ENCODE data around the gene SLC25A3.
"Not testable (repeated sequence)": the region's sequence is repeated elsewhere in the genome, so short reads cannot be mapped to it uniquely, and the experiment has no call there.

The SLC25A3 gene

DNA sequence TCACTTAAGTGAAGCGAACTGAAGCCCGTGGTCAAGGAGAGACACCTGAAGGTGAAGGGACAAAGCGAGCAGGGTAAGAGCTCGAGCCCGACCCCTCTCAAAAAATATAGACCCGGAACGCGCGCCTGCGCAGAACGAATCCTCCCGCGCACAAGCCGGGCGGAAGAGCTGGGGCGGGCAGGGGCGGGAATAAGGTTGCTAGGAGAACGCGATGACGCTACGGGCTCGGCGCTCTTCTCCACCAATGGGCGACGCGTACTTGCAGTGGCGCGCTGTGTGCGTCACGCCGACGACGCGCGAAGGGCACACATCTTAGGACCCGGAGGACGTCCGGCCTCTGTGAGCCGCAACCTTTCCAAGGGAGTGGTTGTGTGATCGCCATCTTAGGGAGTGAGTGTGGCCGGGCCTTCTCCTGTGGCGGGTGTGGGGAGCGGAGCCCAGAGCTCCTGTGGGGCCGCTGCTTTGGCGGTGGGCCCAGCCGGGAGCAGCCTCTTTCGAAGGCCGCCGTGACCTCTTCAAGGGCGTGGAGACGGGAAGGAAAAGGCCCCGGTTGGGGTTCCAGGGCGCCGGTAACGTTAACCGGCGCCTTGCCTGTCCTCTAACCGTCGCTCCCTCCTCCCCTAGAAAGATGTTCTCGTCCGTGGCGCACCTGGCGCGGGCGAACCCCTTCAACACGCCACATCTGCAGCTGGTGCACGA, at the start of gene SLC25A3:
TSS of gene SLC25A3 (plus strand) at position 336 of the 699 bp plus-strand sequence. CDS start at position 629, 293 bp downstream.
- H3K9ac ChIP-seq (ENCODE audit: low read length), result peak within 1 kb of the TSS; percentile 96
- no peaks in the 10 kb centered on the region for H3K27me3 ChIP-seq (ENCODE audit: control insufficient read depth, insufficient read depth, low read length)
- H3K27ac ChIP-seq (ENCODE audit: low read depth, low read length), result peak within 1 kb of the TSS; percentile 92
- H3K4me3 ChIP-seq (ENCODE audit: low read depth, low read length), result peak within 1 kb of the TSS; percentile 96
- no peaks in the 10 kb centered on the region for H3K9me3 ChIP-seq (ENCODE audit: control insufficient read depth, insufficient read depth, low read depth, low read length)
- peaks cover 43% of the 10 kb centered on the region for H3K36me3 ChIP-seq (ENCODE audit: control insufficient read depth, insufficient read depth, low read length)
- H3K4me1 ChIP-seq (ENCODE audit: control insufficient read depth, insufficient read depth, low read length), result peaks cover 13% of the 10 kb centered on the region

GRCh38 chr12:98543701-98544100, 49.8 kb upstream of the SLC25A3 start:
- Histone ChIP-seq H3K4me1 (ENCODE audit: control insufficient read depth, insufficient read depth, low read length) (no peaks in the 10 kb centered on the region), H3K27ac (ENCODE audit: low read depth, low read length) (no peak overlapping the region), H3K27me3 (ENCODE audit: control insufficient read depth, insufficient read depth, low read length) (no peaks in the 10 kb centered on the region), H3K36me3 (ENCODE audit: control insufficient read depth, insufficient read depth, low read length) (peaks cover 82% of the 10 kb centered on the region), H3K9ac (ENCODE audit: low read length) (no peak overlapping the region), H3K4me3 (ENCODE audit: low read depth, low read length) (no peak overlapping the region), H3K9me3 (ENCODE audit: control insufficient read depth, insufficient read depth, low read depth, low read length) (no peaks in the 10 kb centered on the region)

DNA sequence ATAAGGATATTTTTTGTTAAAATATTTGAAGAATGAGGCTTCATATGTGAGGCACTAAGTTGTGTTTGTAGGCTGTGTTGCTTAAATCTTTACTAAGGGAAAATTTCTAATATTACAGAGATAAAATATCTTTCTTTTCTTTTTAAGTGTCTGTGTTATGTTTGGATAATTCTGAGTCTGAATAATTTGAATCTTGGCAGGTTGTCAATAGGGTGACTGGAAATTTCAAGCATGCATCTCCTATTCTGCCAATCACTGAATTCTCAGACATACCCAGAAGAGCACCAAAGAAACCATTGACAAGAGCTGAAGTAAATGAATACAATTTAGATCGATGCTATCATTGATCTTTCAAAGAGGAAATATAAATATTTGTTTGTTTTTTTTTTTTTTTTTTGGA, 48.7 kb upstream of the SLC25A3 start:
- H3K9me3 ChIP-seq (ENCODE audit: control insufficient read depth, insufficient read depth, low read depth, low read length), result no peaks in the 10 kb centered on the region
- no peaks in the 10 kb centered on the region for H3K4me1 ChIP-seq (ENCODE audit: control insufficient read depth, insufficient read depth, low read length)
- no peak overlapping the region for H3K27ac ChIP-seq (ENCODE audit: low read depth, low read length)
- no peaks in the 10 kb centered on the region for H3K27me3 ChIP-seq (ENCODE audit: control insufficient read depth, insufficient read depth, low read length)
- peaks cover 86% of the 10 kb centered on the region for H3K36me3 ChIP-seq (ENCODE audit: control insufficient read depth, insufficient read depth, low read length)
- no peak overlapping the region for H3K4me3 ChIP-seq (ENCODE audit: low read depth, low read length)
- no peak overlapping the region for H3K9ac ChIP-seq (ENCODE audit: low read length)

- no peak overlapping the region for H3K4me3 ChIP-seq (ENCODE audit: low read depth, low read length)
- no peaks in the 10 kb centered on the region for H3K4me1 ChIP-seq (ENCODE audit: control insufficient read depth, insufficient read depth, low read length)
- no peak overlapping the region for H3K9ac ChIP-seq (ENCODE audit: low read length)
- peaks cover 63% of the 10 kb centered on the region for H3K36me3 ChIP-seq (ENCODE audit: control insufficient read depth, insufficient read depth, low read length)
- no peaks in the 10 kb centered on the region for H3K9me3 ChIP-seq (ENCODE audit: control insufficient read depth, insufficient read depth, low read depth, low read length)
- no peaks in the 10 kb centered on the region for H3K27me3 ChIP-seq (ENCODE audit: control insufficient read depth, insufficient read depth, low read length)
- H3K27ac ChIP-seq (ENCODE audit: low read depth, low read length), result no peak overlapping the region
Observed at GRCh38 chr12:98549371-98550110, 43.9 kb upstream of the SLC25A3 start.

GRCh38 chr12:98551787-98552186, 41.7 kb upstream of the SLC25A3 start:
- H3K4me3 ChIP-seq (ENCODE audit: low read depth, low read length), result no peak overlapping the region
- no peak overlapping the region for H3K9ac ChIP-seq (ENCODE audit: low read length)
- no peak overlapping the region for H3K27ac ChIP-seq (ENCODE audit: low read depth, low read length)
- no peaks in the 10 kb centered on the region for H3K4me1 ChIP-seq (ENCODE audit: control insufficient read depth, insufficient read depth, low read length)
- H3K36me3 ChIP-seq (ENCODE audit: control insufficient read depth, insufficient read depth, low read length), result peaks cover 43% of the 10 kb centered on the region
- H3K9me3 ChIP-seq (ENCODE audit: control insufficient read depth, insufficient read depth, low read depth, low read length), result no peaks in the 10 kb centered on the region
- H3K27me3 ChIP-seq (ENCODE audit: control insufficient read depth, insufficient read depth, low read length), result no peaks in the 10 kb centered on the region

GRCh38 chr12:98558097-98558496, 35.4 kb upstream of the SLC25A3 start:
- H3K27ac ChIP-seq (ENCODE audit: low read depth, low read length); H3K4me3 ChIP-seq (ENCODE audit: low read depth, low read length); H3K9ac ChIP-seq (ENCODE audit: low read length); H3K9me3 ChIP-seq (ENCODE audit: control insufficient read depth, insufficient read depth, low read depth, low read length); H3K4me1 ChIP-seq (ENCODE audit: control insufficient read depth, insufficient read depth, low read length); H3K27me3 ChIP-seq (ENCODE audit: control insufficient read depth, insufficient read depth, low read length); H3K36me3 ChIP-seq (ENCODE audit: control insufficient read depth, insufficient read depth, low read length): not testable (repeated sequence)

DNA sequence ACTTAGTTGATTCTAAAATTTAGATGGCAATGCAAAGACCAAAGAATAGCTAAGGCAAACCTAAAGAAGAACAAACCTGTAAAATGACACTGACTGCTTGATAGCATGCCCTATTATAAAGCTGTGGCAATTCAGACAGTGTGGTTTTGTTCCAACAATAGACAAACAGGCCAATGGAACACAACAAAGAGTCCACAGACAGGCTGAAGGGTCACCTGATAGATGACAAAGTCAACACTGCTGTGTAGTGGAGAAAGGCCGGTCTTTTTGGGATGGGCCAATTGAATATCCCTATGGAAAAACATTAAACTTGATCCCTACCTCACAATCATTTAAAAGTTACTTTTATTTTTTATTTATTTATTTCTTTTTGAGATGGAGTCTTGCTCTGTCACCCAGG, 33.8 kb upstream of the SLC25A3 start:
- Histone ChIP-seq H3K4me1 (ENCODE audit: control insufficient read depth, insufficient read depth, low read length) (no peaks in the 10 kb centered on the region), H3K27ac (ENCODE audit: low read depth, low read length) (no peak overlapping the region), H3K36me3 (ENCODE audit: control insufficient read depth, insufficient read depth, low read length) (no peaks in the 10 kb centered on the region), H3K9ac (ENCODE audit: low read length) (no peak overlapping the region), H3K4me3 (ENCODE audit: low read depth, low read length) (no peak overlapping the region), H3K27me3 (ENCODE audit: control insufficient read depth, insufficient read depth, low read length) (no peaks in the 10 kb centered on the region), H3K9me3 (ENCODE audit: control insufficient read depth, insufficient read depth, low read depth, low read length) (no peaks in the 10 kb centered on the region)

- H3K9me3 ChIP-seq (ENCODE audit: control insufficient read depth, insufficient read depth, low read depth, low read length), result no peaks in the 10 kb centered on the region
- no peaks in the 10 kb centered on the region for H3K36me3 ChIP-seq (ENCODE audit: control insufficient read depth, insufficient read depth, low read length)
- no peaks in the 10 kb centered on the region for H3K27me3 ChIP-seq (ENCODE audit: control insufficient read depth, insufficient read depth, low read length)
- H3K4me1 ChIP-seq (ENCODE audit: control insufficient read depth, insufficient read depth, low read length), result no peaks in the 10 kb centered on the region
- H3K27ac ChIP-seq (ENCODE audit: low read depth, low read length), result no peak overlapping the region
- H3K9ac ChIP-seq (ENCODE audit: low read length), result no peak overlapping the region
- H3K4me3 ChIP-seq (ENCODE audit: low read depth, low read length), result no peak overlapping the region
Observed at GRCh38 chr12:98561846-98562245, 31.6 kb upstream of the SLC25A3 start.

- Histone ChIP-seq H3K9me3 (ENCODE audit: control insufficient read depth, insufficient read depth, low read depth, low read length) (no peaks in the 10 kb centered on the region), H3K9ac (ENCODE audit: low read length) (no peak overlapping the region), H3K4me3 (ENCODE audit: low read depth, low read length) (no peak overlapping the region), H3K27me3 (ENCODE audit: control insufficient read depth, insufficient read depth, low read length) (no peaks in the 10 kb centered on the region), H3K36me3 (ENCODE audit: control insufficient read depth, insufficient read depth, low read length) (no peaks in the 10 kb centered on the region), H3K27ac (ENCODE audit: low read depth, low read length) (no peak overlapping the region), H3K4me1 (ENCODE audit: control insufficient read depth, insufficient read depth, low read length) (no peaks in the 10 kb centered on the region)
Observed at GRCh38 chr12:98572010-98572409, 21.5 kb upstream of the SLC25A3 start.

GRCh38 chr12:98574110-98574509, 19.4 kb upstream of the SLC25A3 start:
- H3K4me3 ChIP-seq (ENCODE audit: low read depth, low read length), result no peak overlapping the region
- H3K27ac ChIP-seq (ENCODE audit: low read depth, low read length), result no peak overlapping the region
- H3K9ac ChIP-seq (ENCODE audit: low read length), result no peak overlapping the region
- no peaks in the 10 kb centered on the region for H3K9me3 ChIP-seq (ENCODE audit: control insufficient read depth, insufficient read depth, low read depth, low read length)
- no peaks in the 10 kb centered on the region for H3K36me3 ChIP-seq (ENCODE audit: control insufficient read depth, insufficient read depth, low read length)
- H3K27me3 ChIP-seq (ENCODE audit: control insufficient read depth, insufficient read depth, low read length), result no peaks in the 10 kb centered on the region
- no peaks in the 10 kb centered on the region for H3K4me1 ChIP-seq (ENCODE audit: control insufficient read depth, insufficient read depth, low read length)

GRCh38 chr12:98575013-98575412, 18.5 kb upstream of the SLC25A3 start:
- H3K9me3 ChIP-seq (ENCODE audit: control insufficient read depth, insufficient read depth, low read depth, low read length), result no peaks in the 10 kb centered on the region
- no peak overlapping the region for H3K4me3 ChIP-seq (ENCODE audit: low read depth, low read length)
- no peaks in the 10 kb centered on the region for H3K36me3 ChIP-seq (ENCODE audit: control insufficient read depth, insufficient read depth, low read length)
- H3K9ac ChIP-seq (ENCODE audit: low read length), result no peak overlapping the region
- H3K27me3 ChIP-seq (ENCODE audit: control insufficient read depth, insufficient read depth, low read length), result no peaks in the 10 kb centered on the region
- H3K27ac ChIP-seq (ENCODE audit: low read depth, low read length), result no peak overlapping the region
- no peaks in the 10 kb centered on the region for H3K4me1 ChIP-seq (ENCODE audit: control insufficient read depth, insufficient read depth, low read length)
